HepG2 (cell line): Measurements from ENCODE around the gene SVBP. TPM values are rescaled to one million over a fixed set of nuclear protein-coding genes. Genes with fewer than 3 reads are reported as not detected.
A peak's percentile ranks its signal among the peaks of the same experiment; 100 is the strongest.

Experiments used
- FOXA3 ChIP-seq: IDR thresholded peaks from 2 replicates; pipeline ENCODE4 v1.6.1; 2016; ENCODE audit warnings: missing genetic modification reagents, missing compliant biosample characterization
- HNF1A ChIP-seq, 2 experiments: sonication (generic) in 1 of 2; formaldehyde crosslinking in 1 of 2; IDR thresholded peaks; 2 replicates each; pipeline versions ENCODE4 v1.4.0 to v1.6.1; 2016 to 2020; ENCODE audit warnings: borderline replicate concordance in 1 of 2, low read depth in 1 of 2, mild to moderate bottlenecking in 1 of 2, missing genetic modification reagents in 1 of 2
- KDM4B ChIP-seq: sonication (generic); formaldehyde crosslinking; IDR thresholded peaks from 2 replicates; pipeline ENCODE4 v1.4.0; 2020; ENCODE audit warnings: missing genetic modification reagents
- KDM5B ChIP-seq: sonication (generic); formaldehyde crosslinking; IDR thresholded peaks from 2 replicates; pipeline ENCODE4 v1.4.0; 2020; ENCODE audit warnings: missing genetic modification reagents, mild to moderate bottlenecking, borderline replicate concordance
- PAX8 ChIP-seq: sonication (generic); formaldehyde crosslinking; IDR thresholded peaks from 2 replicates; pipeline ENCODE4 v1.8.0; 2022; ENCODE audit warnings: mild to moderate bottlenecking, missing genetic modification reagents, borderline replicate concordance
- RCOR2 ChIP-seq: IDR thresholded peaks from 2 replicates; pipeline ENCODE4 v1.6.1; 2016; ENCODE audit warnings: missing biosample characterization, missing genetic modification reagents
- REPIN1 ChIP-seq: sonication (generic); formaldehyde crosslinking; IDR thresholded peaks from 2 replicates; pipeline ENCODE4 v1.8.0; 2022; ENCODE audit warnings: missing genetic modification reagents, low read depth, mild to moderate bottlenecking, borderline replicate concordance
- THAP8 ChIP-seq: sonication (generic); formaldehyde crosslinking; IDR thresholded peaks from 2 replicates; pipeline ENCODE4 v1.5.1; 2020; ENCODE audit warnings: missing genetic modification reagents, mild to moderate bottlenecking, borderline replicate concordance
- USF2 ChIP-seq, 2 experiments: sonication (generic) in 1 of 2; formaldehyde crosslinking in 1 of 2; IDR thresholded peaks; 2 replicates each; pipeline versions ENCODE4 v1.5.1 to v1.6.1; 2011 to 2020; ENCODE audit warnings: borderline replicate concordance in 1 of 2, low read depth in 1 of 2, low read length in 1 of 2, mild to moderate bottlenecking in 1 of 2, missing genetic modification reagents in 1 of 2, moderate library complexity in 1 of 2
- ZFY ChIP-seq: sonication (generic); formaldehyde crosslinking; IDR thresholded peaks from 2 replicates; pipeline ENCODE4 v1.4.0; 2020; ENCODE audit warnings: missing genetic modification reagents
- ZNF570 ChIP-seq: sonication (generic); formaldehyde crosslinking; IDR thresholded peaks from 2 replicates; pipeline ENCODE4 v1.4.0; 2020; ENCODE audit warnings: mild to moderate bottlenecking, missing genetic modification reagents, borderline replicate concordance
- ZNF574 ChIP-seq: sonication (generic); formaldehyde crosslinking; IDR thresholded peaks from 2 replicates; pipeline ENCODE4 v1.4.0; 2020; ENCODE audit warnings: missing genetic modification reagents
- ZXDC ChIP-seq: sonication (generic); formaldehyde crosslinking; IDR thresholded peaks from 2 replicates; pipeline ENCODE4 v1.5.0; 2020; ENCODE audit warnings: mild to moderate bottlenecking, missing genetic modification reagents
- polyA plus RNA-seq, 8 experiments: library from polyadenylated mRNA; depleted of rRNA in 3 of 8; stranded (reverse) in 7 of 8; unstranded in 1 of 8; fragments of >200 nt; fragmentation: Illumina TruSeq in 4 of 8; extraction: Trizol in 4 of 8; gene quantifications; 2 replicates each; pipeline versions ENCODE4 v1.2.1 to v1.2.3, GENCODE V29; 2011 to 2016; ENCODE audit warnings: low read depth in 4 of 8, missing spikeins in 1 of 8, mixed read lengths in 1 of 8; ENCODE audit not compliant: insufficient read depth in 1 of 8
- total RNA-seq, 5 experiments: library from RNA; depleted of rRNA; stranded (reverse); fragments of >200 nt; fragmentation: Illumina TruSeq; extraction: Trizol; gene quantifications; 2 replicates each; pipeline ENCODE4 v1.2.3, GENCODE V29; 2016; ENCODE audit warnings: low read depth in 1 of 5

SVBP gene
- total and polyA plus RNA-seq, 2 of the 13 experiments (the other 11 are each of a cell fraction or from before 2014, with no cell fraction given) = 28.8 to 48.2 TPM

GRCh38 chr1:42816585-42817439, at the start of gene SVBP, which contains the start of gene ERMAP (continued):
- TF ChIP-seq KDM4B (CRISPR knock-in tag) (no peak), RCOR2 (CRISPR knock-in tag) (no peak), KDM5B (CRISPR knock-in tag) (peak; percentile 58; the same call in 1 of the 2 replicates), PAX8 (CRISPR knock-in tag) (0 out of 2 replicates have a peak, but pooled peaks have one; percentile 79), REPIN1 (CRISPR knock-in tag) (no peak), ZFY (CRISPR knock-in tag) (peak; percentile 80), THAP8 (CRISPR knock-in tag) (no peak), ZXDC (no peak), FOXA3 (CRISPR knock-in tag) (no peak), HNF1A (IDR thresholded peaks at IDR 0.05; ENCODE audit: low read depth) (no peak), HNF1A (CRISPR knock-in tag; IDR thresholded peaks at IDR 0.05; ENCODE audit: borderline replicate concordance) (no peak; the same call in 1 of the 2 replicates), ZNF574 (peak; percentile 62; the same call in 1 of the 2 replicates), ZNF570 (no peak), USF2 (IDR thresholded peaks at IDR 0.05; ENCODE audit: low read depth, low read length) (no peak), USF2 (CRISPR knock-in tag; IDR thresholded peaks at IDR 0.05; ENCODE audit: borderline replicate concordance) (no peak)
